HCT116 (cell line): ENCODE data around the gene OR5D16. TPM values are rescaled to one million over a fixed set of nuclear protein-coding genes. Genes with fewer than 3 reads are reported as not detected.

Experiments
- ATAC-seq: fragments of 200-7000 bp; cut with Tn5 transposase; 2 replicates; pipeline ENCODE4 v1.9.1; 2020; ENCODE audit warnings: mild to moderate bottlenecking, moderate library complexity
- BruUV-seq: library from RNA; stranded (reverse); fragments of 400-500 nt; replicated peaks from 2 replicates; lab custom pipeline; 2021; lab: Mats Ljungman, UMichigan
- CTCF ChIA-PET: fragments of 300-600 bp; sonication (Branson Sonifier 250); formaldehyde crosslinking; loops from one replicate; lab custom pipeline; 2021; ENCODE audit warnings: antibody characterized with exemption; lab: Charles Lee
- POLR2A ChIA-PET: fragments of 300-600, 350-600 bp; sonication (Branson Sonifier 250); formaldehyde crosslinking; loops from one replicate; lab custom pipeline; 2021; ENCODE audit warnings: antibody characterized with exemption; lab: Charles Lee
- RAD21 ChIA-PET, 2 experiments: fragments of 300-600 bp; sonication (Branson Sonifier 250); formaldehyde crosslinking; loops; one replicate each; lab custom pipeline; 2023; ENCODE audit warnings: low total read pairs in 2 of 2; ENCODE audit not compliant: uncharacterized antibody in 2 of 2, unreplicated experiment in 2 of 2, low non-redundant PET in 1 of 2; lab: Charles Lee
- DNase-seq: peaks from one replicate; pipeline ENCODE4 v3.0.0-alpha.2; 2010; ENCODE audit warnings: low read depth, low spot score
- H2AFZ ChIP-seq: fragments of 200-600 bp; shearing (Covaris generic), sonication (generic); 2 replicates; pipeline ENCODE4 v1.6.1; 2017; ENCODE audit warnings: low read depth, mixed run types, mixed read lengths, antibody characterized with exemption, low read length; ENCODE audit not compliant: poor library complexity, severe bottlenecking
- H3K27ac ChIP-seq: 2 replicates; pipeline ENCODE4 v1.5.1; 2012; ENCODE audit warnings: low read depth, low read length
- H3K27me3 ChIP-seq: fragments of 200-600 bp; sonication (generic); 2 replicates; pipeline ENCODE4 v1.6.1; 2016; ENCODE audit warnings: mixed run types, low read length, mixed read lengths; ENCODE audit not compliant: insufficient read depth
- H3K36me3 ChIP-seq, 2 experiments: fragments of 200-500 bp in 1 of 2; fragments of 200-600 bp in 1 of 2; sonication (Bioruptor generic) in 1 of 2; sonication (generic) in 1 of 2; 2 replicates each; pipeline versions ENCODE4 v1.5.1 to v1.6.1; 2014 to 2016; ENCODE audit warnings: low read length in 2 of 2, inconsistent platforms in 1 of 2, mixed read lengths in 1 of 2, mixed run types in 1 of 2; ENCODE audit not compliant: insufficient read depth in 2 of 2, control insufficient read depth in 1 of 2
- H3K4me1 ChIP-seq, 2 experiments: fragments of 200-600 bp in 1 of 2; sonication (generic) in 1 of 2; 2 replicates each; pipeline versions ENCODE4 v1.5.1 to v1.6.1; 2012 to 2017; ENCODE audit warnings: low read length in 2 of 2, inconsistent platforms in 1 of 2, mild to moderate bottlenecking in 1 of 2, mixed read lengths in 1 of 2, mixed run types in 1 of 2, moderate library complexity in 1 of 2; ENCODE audit not compliant: insufficient read depth in 2 of 2, control insufficient read depth in 1 of 2
- H3K4me2 ChIP-seq: fragments of 200-600 bp; sonication (generic); 2 replicates; pipeline ENCODE4 v1.6.1; 2017; ENCODE audit warnings: mixed run types, low read length, mixed read lengths
- H3K4me3 ChIP-seq, 2 experiments: fragments of 200-600 bp in 1 of 2; sonication (generic) in 1 of 2; replicated peaks in 1 of 2; 2 replicates each; pipeline ENCODE4 v1.5.1; 2011 to 2016; ENCODE audit warnings: low read length in 2 of 2, control low read depth in 1 of 2, low read depth in 1 of 2, mild to moderate bottlenecking in 1 of 2, mixed read lengths in 1 of 2, mixed run types in 1 of 2
- H3K79me2 ChIP-seq: fragments of 200-600 bp; sonication (generic); 2 replicates; pipeline ENCODE4 v1.6.1; 2017; ENCODE audit warnings: mild to moderate bottlenecking, mixed run types, low read length, moderate library complexity, mixed read lengths; ENCODE audit not compliant: insufficient read depth
- H3K9ac ChIP-seq: fragments of 200-600 bp; sonication (generic); 2 replicates; pipeline ENCODE4 v1.6.1; 2016; ENCODE audit warnings: low read length, mixed read lengths
- H3K9me2 ChIP-seq: fragments of 200-600 bp; sonication (generic), shearing (Covaris generic); 2 replicates; pipeline ENCODE4 v1.6.1; 2017; ENCODE audit warnings: mixed run types, mild to moderate bottlenecking, moderate library complexity; ENCODE audit not compliant: insufficient read depth
- H3K9me3 ChIP-seq, 2 experiments: fragments of 200-500 bp in 1 of 2; fragments of 200-600 bp in 1 of 2; sonication (Bioruptor generic) in 1 of 2; sonication (generic) in 1 of 2; 2 replicates each; pipeline ENCODE4 v1.6.1; 2014 to 2017; ENCODE audit warnings: low read length in 2 of 2, mixed read lengths in 2 of 2, inconsistent platforms in 1 of 2, low read depth in 1 of 2, mild to moderate bottlenecking in 1 of 2, mixed run types in 1 of 2, moderate library complexity in 1 of 2; ENCODE audit not compliant: control insufficient read depth in 1 of 2, insufficient read depth in 1 of 2
- H4K20me1 ChIP-seq: fragments of 200-600 bp; sonication (generic), shearing (Covaris generic); 2 replicates; pipeline ENCODE4 v1.6.1; 2017; ENCODE audit warnings: mixed run types, mild to moderate bottlenecking, moderate library complexity; ENCODE audit not compliant: insufficient read depth
- CBX3 ChIP-seq: IDR thresholded peaks from 2 replicates; pipeline ENCODE4 v1.6.1; 2012; ENCODE audit warnings: low read depth
- ELF1 ChIP-seq: IDR thresholded peaks from 2 replicates; pipeline ENCODE4 v1.6.1; 2012; ENCODE audit warnings: low read depth, borderline replicate concordance
- EZH2phosphoT487 ChIP-seq: fragments of 200-600 bp; IDR thresholded peaks from 2 replicates; pipeline ENCODE4 v1.6.1; 2018; ENCODE audit warnings: antibody characterized with exemption, borderline replicate concordance
- FOSL1 ChIP-seq: IDR thresholded peaks from 2 replicates; pipeline ENCODE4 v1.6.1; 2012; ENCODE audit warnings: low read depth
- JUND ChIP-seq: IDR thresholded peaks from 2 replicates; pipeline ENCODE4 v1.6.1; 2012
- POLR2A ChIP-seq: IDR thresholded peaks from 2 replicates; pipeline ENCODE4 v1.7.0; 2011; ENCODE audit warnings: borderline replicate concordance; ENCODE audit not compliant: insufficient read depth, insufficient read length; ENCODE audit errors: extremely low read depth
- SRF ChIP-seq: IDR thresholded peaks from 2 replicates; pipeline ENCODE4 v1.6.1; 2012; ENCODE audit warnings: low read depth
- TCF7L2 ChIP-seq: IDR thresholded peaks from 2 replicates; pipeline ENCODE4 v1.7.0; 2011; ENCODE audit warnings: borderline replicate concordance, inconsistent platforms; ENCODE audit not compliant: insufficient read depth, insufficient read length; ENCODE audit errors: extremely low read depth
- YY1 ChIP-seq: IDR thresholded peaks from 2 replicates; pipeline ENCODE4 v1.6.1; 2011; ENCODE audit warnings: low read length, low read depth, moderate library complexity, mild to moderate bottlenecking; ENCODE audit not compliant: insufficient replicate concordance; ENCODE audit errors: extremely low read depth
- ZNF274 ChIP-seq: fragments of 200-500 bp; sonication (Bioruptor generic); IDR thresholded peaks from 2 replicates; pipeline ENCODE4 v1.6.1; 2014; ENCODE audit warnings: mild to moderate bottlenecking, low read depth, low read length, inconsistent platforms
- intact Hi-C: fragments of 100-400 bp; cut with micrococcal nuclease; formaldehyde crosslinking; loops from 2 replicates; pipeline ENCODE4 v1.10.0; 2022
- total RNA-seq: library from RNA; stranded (reverse); gene quantifications from one replicate; pipeline ENCODE4 v1.2.1, GENCODE V29; 2021; ENCODE audit not compliant: unreplicated experiment
- TF ChIP-seq, protein P1 (sequence below): IDR thresholded peaks from 2 replicates; pipeline ENCODE4 v1.6.1; 2011; ENCODE audit warnings: mild to moderate bottlenecking, low read length, moderate library complexity; ENCODE audit not compliant: insufficient replicate concordance; ENCODE audit errors: extremely low read depth
- TF ChIP-seq, protein P2 (sequence below): IDR thresholded peaks from 2 replicates; pipeline ENCODE4 v1.6.1; 2012
- TF ChIP-seq, protein P3 (sequence below), 3 experiments: fragments of 200-600 bp in 1 of 3; sonication (generic) in 1 of 3; IDR thresholded peaks in 2 of 3; conservative IDR thresholded peaks in 1 of 3; 2 replicates each; pipeline ENCODE4 v1.5.1; 2012 to 2017; ENCODE audit warnings: low read depth in 2 of 3, low read length in 2 of 3, antibody characterized with exemption in 1 of 3, borderline replicate concordance in 1 of 3, control low read depth in 1 of 3, mild to moderate bottlenecking in 1 of 3, mixed read lengths in 1 of 3, mixed run types in 1 of 3, moderate library complexity in 1 of 3; ENCODE audit not compliant: insufficient read depth in 1 of 3

OR5D16 gene
- total RNA-seq, 1 experiment from 2014 or later: not detected

DNA sequence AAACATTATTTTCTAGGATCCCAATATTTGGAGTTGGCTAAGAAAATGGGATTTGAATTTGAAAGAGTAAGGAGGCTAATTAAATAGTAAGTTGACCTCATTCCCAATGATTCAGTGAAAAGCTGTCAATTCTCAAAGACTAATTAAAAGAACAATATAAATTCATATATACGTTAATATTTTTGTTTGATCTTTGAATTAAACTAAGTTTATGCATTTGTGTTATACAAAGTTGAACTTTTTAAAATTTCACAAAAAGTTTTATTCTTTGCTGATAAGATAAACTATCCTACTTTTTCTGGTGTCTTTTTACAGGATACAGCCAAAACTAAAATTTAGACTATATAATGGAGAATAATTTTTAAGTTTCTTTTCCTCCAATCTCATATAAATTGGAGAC, 27.5 kb upstream of the OR5D16 start, which contains the start of gene OR5L1:
OR5L1 (plus strand) TSS at position 301 of the 400 bp plus-strand sequence. CDS start 100 bp downstream, outside the sequence.
- POLR2A ChIA-PET: no interaction called here

More for the DNA sequence above, 27.5 kb upstream of the OR5D16 start, which contains the start of gene OR5L1:
- H3K27me3 ChIP-seq: no peaks in the 10 kb centered on the region
- ATAC-seq: no peak
- H4K20me1 ChIP-seq: no peaks in the 10 kb centered on the region
- H3K9me3 ChIP-seq: peaks cover 18% of the 10 kb centered on the region in 2 experiments; a peak in 3 of 4 replicates
- RAD21 ChIA-PET: no interaction called here
- no peak for DNase-seq
- no peaks in the 10 kb centered on the region for H3K4me1 ChIP-seq
- H3K4me2 ChIP-seq: no peak within 1 kb of the TSS
- intact Hi-C loops: no loop called here
- H3K79me2 ChIP-seq: no peaks in the 10 kb centered on the region
- H3K9me2 ChIP-seq: no peaks in the 10 kb centered on the region
- CTCF ChIA-PET: no interaction called here
- no peak within 1 kb of the TSS for H3K9ac ChIP-seq
- BruUV-seq: no TSS peak
- no peaks in the 10 kb centered on the region for H3K36me3 ChIP-seq
- no peak within 1 kb of the TSS for H2AFZ ChIP-seq
- no peak within 1 kb of the TSS for H3K4me3 ChIP-seq
- no peak for TF ChIP-seq CBX3
- TF ChIP-seq SRF: no peak
- TF ChIP-seq EZH2phosphoT487: no peak
- no peak for TF ChIP-seq POLR2A
- no peak for TF ChIP-seq ZNF274
- TF ChIP-seq JUND: no peak
- no peak for TF ChIP-seq TCF7L2
- TF ChIP-seq, protein P1, sequence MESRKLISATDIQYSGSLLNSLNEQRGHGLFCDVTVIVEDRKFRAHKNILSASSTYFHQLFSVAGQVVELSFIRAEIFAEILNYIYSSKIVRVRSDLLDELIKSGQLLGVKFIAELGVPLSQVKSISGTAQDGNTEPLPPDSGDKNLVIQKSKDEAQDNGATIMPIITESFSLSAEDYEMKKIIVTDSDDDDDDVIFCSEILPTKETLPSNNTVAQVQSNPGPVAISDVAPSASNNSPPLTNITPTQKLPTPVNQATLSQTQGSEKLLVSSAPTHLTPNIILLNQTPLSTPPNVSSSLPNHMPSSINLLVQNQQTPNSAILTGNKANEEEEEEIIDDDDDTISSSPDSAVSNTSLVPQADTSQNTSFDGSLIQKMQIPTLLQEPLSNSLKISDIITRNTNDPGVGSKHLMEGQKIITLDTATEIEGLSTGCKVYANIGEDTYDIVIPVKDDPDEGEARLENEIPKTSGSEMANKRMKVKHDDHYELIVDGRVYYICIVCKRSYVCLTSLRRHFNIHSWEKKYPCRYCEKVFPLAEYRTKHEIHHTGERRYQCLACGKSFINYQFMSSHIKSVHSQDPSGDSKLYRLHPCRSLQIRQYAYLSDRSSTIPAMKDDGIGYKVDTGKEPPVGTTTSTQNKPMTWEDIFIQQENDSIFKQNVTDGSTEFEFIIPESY: no peak
- TF ChIP-seq ELF1: no peak
- TF ChIP-seq, protein P2, sequence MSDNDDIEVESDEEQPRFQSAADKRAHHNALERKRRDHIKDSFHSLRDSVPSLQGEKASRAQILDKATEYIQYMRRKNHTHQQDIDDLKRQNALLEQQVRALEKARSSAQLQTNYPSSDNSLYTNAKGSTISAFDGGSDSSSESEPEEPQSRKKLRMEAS: no peak
- TF ChIP-seq, protein P3, sequence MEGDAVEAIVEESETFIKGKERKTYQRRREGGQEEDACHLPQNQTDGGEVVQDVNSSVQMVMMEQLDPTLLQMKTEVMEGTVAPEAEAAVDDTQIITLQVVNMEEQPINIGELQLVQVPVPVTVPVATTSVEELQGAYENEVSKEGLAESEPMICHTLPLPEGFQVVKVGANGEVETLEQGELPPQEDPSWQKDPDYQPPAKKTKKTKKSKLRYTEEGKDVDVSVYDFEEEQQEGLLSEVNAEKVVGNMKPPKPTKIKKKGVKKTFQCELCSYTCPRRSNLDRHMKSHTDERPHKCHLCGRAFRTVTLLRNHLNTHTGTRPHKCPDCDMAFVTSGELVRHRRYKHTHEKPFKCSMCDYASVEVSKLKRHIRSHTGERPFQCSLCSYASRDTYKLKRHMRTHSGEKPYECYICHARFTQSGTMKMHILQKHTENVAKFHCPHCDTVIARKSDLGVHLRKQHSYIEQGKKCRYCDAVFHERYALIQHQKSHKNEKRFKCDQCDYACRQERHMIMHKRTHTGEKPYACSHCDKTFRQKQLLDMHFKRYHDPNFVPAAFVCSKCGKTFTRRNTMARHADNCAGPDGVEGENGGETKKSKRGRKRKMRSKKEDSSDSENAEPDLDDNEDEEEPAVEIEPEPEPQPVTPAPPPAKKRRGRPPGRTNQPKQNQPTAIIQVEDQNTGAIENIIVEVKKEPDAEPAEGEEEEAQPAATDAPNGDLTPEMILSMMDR (IDR thresholded peaks at IDR 0.05 in 2 of 3, conservative IDR thresholded peaks at IDR 0.05 in 1 of 3; ENCODE audit: borderline replicate concordance in 1 of 3, insufficient read depth in 1 of 3, low read depth in 2 of 3, low read length in 2 of 3): no peak
- TF ChIP-seq FOSL1: no peak
- TF ChIP-seq YY1: no peak
- no peak within 1 kb of the TSS for H3K27ac ChIP-seq
